ENCODE measurements around the gene TMEM132D.
"Not testable (repeated sequence)": the region's sequence is repeated elsewhere in the genome, so short reads cannot be mapped to it uniquely, and the experiment has no call there.

TMEM132D gene

DNA sequence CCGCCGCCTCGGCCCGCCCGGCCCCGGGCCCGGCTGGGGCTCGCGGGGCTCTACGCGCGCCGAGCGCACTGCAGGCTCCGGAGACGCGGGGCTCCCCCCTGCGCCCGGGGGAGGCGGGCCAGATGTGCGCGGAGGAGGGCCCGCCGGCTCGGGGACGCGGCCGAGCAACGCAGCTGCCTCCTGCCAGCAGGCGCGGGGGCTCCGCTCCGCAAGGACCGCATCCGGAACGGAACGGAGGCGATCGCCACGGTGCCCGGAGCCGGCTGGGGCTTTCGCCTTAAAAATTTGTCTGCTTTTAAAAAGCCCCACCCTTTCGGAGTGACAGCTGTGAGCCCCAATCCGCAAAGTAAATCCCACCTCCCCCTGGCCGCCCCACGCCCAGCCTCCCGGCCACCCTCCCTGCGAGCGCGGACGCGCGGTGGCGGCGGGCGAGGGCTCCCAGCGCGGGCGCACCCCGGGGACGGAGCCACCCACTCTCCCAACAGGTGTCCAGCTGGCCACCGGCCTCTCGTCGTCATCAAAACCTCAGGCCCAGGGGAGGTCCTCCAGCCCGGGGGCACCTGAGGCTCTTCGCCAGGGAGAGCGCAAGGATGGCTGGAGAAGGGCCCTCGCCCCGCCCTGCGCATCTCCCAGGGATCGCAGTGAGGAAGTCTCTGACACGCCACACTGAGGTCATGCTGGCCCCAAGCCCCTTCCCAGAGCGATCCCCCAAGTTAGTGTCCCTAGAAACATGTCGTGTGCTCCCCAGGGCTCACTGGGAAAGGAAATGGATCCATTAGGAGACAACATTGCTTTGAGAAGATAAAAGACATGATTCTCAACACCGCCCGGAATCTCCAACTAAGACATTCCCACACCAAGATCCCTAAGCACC is at the start of gene TMEM132D:
Gene TMEM132D, minus strand, starts transcription at position 70 of the 874 bp plus-strand sequence.
- DNase-seq = no peak

DNA sequence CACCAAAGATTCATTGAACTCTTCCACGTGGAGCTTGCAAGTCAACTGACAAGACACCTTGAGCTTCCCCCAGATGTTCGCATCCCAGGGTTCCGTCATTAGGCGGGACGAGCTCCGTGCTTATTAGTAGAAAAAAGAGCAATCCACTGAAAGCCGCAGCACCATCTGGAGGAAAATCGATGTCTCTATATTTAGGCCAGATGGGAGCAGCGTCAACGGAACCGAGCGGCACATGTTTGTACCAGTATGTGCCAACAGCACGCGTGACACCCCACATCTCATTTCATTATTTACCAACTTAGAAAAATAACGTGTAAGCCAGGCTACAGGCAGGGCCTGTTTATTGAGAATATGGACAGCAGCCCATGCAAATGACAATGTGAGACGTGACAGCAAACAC is 45.8 kb upstream of the TMEM132D start:
- DNase-seq = no peak

DNA sequence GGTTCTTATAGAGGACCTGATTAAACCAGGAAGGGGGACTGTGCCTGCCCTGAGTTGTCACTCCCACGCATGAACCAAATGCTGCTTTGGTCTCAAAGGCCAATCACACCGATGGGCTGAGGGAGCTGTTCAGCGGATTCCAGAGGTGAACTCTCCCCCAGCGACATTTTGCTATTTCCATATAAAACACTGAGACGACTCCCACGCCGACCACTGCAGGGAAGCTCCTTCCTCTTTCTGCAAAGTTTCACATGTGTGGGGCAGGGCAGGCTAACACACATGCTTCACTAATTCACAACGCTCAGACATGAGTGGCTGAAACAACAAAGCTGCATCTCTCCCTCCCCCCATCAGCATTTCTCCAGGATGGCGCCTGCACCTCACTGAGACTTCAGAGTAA is 37.8 kb upstream of the TMEM132D start:
- no peak for DNase-seq

DNA sequence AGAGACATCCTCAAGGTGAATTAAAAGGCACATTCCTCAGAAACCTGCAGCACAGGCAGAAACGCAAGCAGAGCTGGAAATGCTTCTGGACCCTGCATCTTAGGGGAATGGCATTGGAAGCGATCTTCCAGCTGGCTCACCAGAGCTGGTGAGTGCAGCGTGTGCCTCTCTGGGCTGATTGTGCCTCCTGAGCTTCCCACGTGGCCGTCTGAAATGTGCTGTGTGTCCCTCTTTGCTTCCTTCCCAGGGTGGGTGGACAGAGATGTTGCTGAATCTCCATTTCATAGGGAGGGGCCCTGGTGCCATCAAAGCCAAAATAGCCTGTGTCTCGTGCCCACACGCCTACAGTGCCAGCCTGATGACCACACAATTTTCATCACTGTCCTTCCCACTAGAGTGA is 34.3 kb upstream of the TMEM132D start:
- no peak for DNase-seq

DNA sequence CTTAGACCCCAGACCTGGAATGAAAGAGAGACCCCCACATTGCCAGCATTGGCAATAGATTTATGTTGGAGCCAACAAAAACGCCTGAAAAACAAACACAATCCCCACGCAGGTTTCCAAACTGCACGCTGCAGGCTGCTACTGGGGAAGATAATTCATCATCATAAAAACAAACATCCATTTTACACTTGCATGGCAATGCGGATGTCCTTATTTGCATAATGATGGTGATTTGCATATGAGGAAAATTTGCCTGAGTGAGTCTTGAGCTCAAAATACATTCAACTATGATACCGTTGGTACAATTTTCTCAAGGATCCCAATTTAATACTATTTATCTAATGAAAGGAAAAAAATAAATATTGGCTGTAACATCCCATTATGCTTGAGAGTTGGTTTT is 33.6 kb upstream of the TMEM132D start:
- no peak for DNase-seq

DNA sequence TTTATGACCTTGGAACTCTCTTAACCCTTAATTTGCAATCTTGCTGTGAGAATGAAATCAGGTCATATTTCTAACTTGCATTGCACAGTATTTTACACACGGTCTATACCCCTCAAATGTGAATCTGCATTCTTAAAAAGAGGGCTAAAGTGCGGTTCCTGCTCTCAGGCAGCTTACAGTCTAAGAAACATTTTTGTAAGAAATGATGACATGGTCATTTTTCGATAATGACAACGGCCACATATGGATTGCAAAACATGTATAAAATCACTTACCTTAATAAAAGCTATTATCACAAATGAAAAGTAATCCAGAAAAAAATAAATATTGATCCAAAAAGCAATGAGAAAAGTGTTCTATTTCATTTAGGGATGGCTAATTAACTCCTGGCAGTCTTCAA is 24.8 kb upstream of the TMEM132D start:
- DNase-seq = no peak

DNA sequence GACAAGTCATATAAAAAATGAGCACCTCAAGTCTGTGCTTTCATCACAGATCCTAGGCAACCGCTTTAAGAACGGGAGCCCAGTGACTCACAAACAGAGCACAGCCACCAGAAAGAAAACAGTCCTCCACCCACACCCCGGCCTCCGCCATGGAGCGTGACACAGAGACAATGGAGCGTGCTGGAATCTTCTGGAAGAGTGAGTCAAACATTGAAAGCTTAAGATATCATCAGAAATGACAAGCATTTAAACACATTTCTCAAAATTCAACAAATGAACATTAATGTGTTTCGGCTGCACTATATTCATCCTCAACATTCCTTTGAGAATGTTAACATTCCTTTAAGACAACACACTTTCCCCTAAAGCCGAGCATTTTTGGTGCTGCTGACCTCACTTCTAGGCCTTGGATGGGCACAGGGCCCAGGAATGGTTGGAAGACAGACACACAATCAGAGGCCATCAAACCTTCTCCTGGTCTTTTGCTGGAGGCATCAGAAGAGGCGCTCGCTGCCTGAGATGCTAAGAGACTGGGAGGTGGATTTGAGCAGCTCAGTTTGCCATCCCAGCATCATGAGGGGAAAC is 23.6 kb upstream of the TMEM132D start:
- DNase-seq = no peak

DNA sequence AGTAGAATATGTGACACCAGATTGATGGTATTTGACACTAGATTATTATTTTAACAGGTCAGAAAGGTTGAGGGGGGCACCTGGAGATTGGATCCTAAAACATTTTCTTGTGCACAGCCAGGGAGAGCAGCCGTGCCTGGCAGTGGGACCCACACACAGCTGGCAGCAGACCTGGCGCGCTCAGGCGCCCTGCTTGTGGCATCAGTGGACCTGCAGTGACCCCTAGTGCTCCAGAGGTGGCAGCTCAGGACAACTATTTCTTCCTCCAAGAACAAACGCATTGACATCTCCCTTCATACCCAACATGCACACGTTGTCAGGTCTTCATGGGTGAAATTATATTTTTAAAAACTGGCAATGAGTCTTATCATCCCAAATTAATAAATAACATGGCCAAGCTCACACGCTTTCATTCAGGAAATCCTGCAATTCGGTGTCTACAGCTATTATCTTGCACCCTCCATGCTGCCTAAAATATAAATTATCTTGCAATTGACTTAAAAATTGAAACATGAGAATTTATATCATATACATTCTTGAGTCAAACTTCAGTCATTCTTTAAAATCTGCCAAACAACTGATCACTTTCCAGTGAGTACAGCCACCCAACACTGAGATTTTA is 7.7 kb upstream of the TMEM132D start:
- no peak for DNase-seq

DNA sequence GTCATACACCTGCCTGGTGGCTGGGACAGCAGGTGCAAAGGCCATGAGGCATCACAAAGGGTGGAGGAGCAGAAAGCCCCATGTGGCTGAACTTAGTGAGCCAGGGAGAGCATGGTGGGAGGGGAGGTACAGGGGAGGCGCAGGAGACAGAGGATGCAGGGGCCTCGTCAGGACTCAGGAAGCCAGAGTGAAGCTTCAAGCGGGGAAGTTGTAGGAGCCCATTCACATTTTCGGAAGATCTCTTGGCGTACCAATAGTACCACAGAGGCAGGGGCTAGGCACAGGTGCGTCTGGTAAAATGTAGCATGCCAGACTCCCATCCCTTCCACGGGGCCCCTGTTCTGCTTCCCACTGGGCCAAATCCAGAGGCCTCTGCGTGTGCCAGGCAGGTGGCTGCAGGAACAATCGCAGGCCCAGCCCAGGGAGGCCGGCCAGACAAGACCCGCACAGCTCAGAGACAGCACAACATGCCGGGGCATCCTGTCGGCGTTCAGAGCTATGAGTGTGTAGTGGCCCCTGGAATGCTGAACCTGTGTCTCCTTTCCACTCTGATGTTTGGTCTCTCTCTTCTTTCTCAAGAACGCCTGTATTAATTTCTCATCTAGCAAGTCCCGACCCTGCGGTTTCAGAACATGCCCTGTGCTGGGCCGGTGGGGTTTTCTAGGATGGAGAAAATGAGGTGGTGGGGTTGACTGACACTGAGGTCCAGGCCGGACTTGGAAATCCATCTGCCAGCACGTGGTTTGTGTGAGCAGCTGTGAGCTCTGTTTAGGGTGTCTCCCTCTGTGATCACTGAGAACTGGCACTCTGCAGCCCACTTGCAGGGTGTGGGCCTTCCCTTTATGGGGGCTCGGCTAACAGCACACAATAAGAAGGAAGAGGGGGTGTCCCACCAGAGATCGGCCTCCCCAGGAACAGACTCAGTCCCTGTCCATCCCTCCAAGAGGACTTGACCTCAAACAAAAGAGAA is 5.5 kb upstream of the TMEM132D start:
- DNase-seq = no peak

DNA sequence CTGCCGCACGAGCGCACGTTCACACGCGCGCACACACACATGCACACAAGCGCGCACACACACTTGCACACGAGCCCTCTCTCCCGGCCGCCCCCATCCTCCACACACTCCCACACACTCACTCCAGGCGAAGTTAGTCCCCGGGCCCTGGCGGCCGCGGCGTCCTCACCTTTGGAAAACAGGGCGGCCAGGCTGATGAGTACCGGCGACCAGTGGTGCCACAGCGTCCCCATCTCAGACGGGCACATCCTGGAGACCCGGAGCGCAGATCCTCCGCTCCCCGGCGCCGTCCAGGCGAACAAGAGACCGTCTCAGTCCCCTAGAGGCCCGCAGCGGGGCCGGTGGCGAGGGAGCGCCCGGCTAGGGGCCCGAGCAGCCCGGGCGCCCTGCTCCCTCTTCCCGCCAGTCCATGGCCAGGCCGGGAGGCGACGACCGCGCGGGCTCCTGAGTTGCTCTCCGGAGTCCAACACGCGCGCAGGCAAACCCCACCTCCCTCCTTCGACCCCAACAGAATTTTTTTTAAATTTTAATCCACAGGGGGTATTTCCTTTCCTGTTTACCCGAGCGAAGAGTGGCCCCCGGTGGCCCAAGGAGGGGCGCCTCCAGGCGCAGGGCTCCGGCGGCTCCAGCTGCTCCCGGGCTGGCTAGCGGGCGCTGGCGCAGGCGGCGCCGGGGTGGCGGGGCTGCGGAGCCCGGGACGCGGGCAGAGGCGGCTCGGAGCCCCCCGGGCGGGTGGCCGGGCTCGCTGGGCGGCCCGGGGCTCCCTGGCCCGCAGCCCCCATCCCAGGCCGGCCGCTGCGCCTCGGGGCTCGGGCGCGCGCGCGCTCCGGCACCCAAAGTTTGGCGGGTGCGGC is 506 bp downstream of the TMEM132D start:
- no peak for DNase-seq

DNA sequence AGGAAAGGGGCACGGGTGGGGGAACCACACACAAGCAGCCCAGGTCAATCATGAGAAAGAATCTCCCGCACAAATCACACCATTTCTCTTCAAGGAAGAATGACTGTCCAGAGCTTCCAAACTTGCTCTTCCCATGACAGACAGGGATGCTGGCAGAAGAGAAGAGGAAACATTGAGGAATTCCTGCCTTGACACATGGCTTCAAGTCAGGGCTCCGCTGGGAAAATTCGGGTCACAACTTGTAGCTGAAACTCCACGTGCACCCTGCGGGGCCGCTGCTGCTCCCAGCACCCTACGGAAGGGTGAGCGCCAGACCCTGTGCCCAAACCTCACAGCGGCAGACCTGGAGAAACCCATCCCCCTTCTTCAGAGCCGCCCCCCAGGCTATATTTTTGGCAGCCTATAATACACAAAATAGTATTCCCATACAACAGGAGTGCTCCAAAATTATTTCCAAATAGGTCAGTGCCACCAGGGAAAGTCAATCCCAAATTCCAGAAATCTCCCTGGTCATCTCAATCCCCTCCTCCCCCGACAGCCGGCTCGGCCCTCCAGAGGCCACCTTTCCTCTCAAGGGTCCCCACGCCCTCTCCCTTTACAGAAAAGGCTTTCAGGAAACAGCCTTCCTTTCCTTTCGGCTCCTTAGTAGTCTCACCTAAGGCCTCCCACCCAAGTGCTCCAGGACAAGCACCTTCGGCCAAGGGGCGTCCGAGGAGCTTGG is 1.3 kb downstream of the TMEM132D start:
- no peak for DNase-seq

DNA sequence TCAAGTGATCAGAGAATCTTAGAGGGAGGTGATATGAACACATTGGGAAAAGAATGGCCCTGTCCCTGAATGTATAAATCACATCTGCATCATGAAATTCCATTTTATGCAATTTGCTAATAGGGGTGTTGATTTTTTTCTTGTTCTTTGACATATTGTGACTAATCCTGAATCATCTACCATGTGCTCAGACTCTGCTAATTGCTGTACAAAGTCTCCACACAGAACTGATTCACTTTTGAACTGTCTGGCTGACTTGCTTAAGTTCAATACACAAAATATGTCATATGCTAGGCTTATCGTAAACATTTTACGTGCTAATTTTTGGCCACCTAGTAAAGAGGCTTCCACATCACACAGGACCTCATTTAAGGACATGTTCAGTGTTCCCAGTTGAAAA is 2.6 kb downstream of the TMEM132D start:
- no peak for DNase-seq

DNA sequence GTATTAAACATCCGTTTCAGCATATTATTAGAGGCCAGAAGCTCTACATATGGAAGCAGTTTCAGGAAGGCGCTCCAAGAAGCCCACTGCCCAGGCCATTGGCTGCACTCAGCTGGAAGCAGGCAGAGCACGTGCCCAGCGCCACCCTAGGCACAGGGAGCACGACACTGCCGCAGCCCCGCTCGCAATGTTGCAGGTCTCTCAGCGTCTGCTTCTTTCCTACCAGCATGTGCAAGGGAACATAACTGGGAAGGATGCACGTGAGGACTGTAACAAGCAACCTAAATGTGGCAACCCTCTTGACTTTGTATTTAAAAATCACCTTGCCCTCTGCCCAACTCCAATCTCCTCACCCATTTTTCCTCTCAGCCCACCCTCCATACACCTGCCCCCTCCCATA is 3.5 kb downstream of the TMEM132D start:
- DNase-seq = no peak

DNA sequence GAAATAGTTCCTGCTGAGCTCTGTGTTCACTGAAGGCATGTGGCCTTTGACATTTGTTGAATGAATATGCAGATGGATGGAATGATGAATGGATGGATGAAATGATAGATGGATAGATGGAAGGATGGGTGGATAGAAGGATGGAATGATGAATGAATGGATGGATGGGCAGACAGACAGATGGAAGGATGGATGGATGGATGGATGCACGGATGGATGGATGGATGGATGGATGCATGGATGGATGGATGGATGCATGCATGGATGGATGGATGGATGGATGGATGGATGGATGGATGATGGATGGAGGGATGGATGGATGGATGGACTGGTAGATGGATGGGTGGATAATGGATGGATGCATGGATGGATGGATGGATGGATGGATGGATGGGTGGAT is 4.8 kb downstream of the TMEM132D start:
- not testable (repeated sequence) for DNase-seq

DNA sequence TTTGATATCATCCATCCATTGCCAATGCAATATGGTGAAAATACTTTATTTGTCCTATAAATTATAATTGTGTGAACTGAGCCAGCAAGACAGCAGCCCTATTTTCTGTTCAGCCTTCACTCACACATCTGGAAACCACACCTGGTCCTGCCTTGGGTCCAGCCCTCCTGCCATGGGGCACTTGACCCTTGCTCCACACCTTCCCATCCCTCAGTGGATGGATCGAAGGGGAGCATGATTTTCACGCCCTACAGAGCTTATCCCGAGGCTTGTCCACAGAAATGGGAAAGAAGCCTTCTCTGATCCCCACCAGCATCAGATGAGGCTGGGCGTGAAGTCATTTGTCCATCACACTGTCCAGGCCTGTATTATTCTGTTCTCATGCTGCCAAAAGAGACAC is 10.1 kb downstream of the TMEM132D start:
- DNase-seq = no peak

DNA sequence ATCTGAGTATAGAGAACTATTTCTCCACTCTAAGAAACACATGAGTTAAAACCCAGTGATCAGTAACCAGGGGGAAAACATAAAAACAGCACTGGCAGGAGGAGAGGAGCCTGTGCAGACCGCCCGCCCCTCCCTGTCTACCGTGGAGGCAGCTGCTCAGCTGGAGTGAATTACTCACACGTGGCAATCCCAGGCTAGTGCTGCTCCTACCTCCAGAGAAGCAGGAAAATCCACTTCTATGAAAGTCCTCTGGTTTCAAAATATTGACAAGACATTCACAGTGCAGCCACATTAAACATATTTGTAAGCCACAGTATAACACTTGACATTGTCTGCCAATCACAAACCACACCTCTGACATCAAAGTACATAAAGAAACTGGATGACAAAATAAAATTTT is 16.7 kb downstream of the TMEM132D start:
- no peak for DNase-seq

DNA sequence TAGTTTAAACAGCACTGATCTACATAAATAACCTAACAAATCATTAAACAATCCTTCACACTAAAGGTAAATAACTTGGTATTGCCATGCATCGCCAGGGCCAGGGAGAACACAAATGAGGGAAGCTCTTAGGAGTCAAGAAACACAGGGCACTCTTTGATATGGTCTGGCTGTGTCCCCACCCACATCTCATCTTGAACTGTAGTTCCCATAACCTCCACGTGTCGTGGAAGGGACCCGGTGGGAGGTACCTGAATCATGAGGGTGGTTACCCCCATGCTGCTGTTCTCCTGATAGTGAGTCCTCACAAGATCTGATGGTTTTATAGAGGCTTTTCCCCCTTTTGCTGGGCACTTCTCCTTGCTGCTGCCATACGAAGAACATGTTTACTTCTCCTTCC is 17.3 kb downstream of the TMEM132D start:
- DNase-seq = no peak

DNA sequence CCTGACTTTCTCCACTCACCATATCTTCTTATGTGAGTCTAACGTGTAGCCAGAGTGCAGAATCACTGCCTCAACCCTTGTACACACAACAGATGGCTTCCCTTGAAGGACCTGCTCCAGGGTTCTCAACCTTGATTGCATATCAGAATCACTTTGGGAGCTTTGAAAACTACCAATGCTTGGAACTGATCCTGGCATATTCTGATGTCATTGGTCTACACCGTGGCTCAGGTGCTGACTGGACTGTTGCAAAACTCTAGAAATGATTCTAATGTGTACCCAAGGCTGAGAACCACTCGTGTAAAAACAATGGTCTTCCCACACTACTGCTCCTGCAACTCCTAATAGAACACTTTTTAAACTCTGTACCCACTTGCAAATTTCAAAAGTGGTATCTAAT is 18.5 kb downstream of the TMEM132D start:
- DNase-seq = no peak

DNA sequence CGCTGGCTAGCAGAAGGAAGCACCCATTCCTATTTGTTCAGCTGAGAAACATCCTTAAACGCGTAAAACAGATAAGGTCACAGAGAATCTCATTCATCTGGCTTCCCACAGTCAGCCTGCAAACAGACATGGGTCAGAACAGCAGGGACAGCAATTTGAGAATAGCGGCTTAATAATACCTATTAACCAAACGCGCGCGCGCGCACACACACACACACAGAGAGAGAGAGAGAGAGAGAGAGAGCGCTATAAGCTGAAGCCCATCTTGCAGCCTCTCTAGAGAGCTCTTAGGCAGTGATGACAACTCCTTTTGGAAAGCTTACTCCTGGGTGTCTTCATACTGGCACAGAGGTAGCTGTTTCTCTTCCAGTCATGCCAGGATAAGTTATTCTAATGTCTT is 26.4 kb downstream of the TMEM132D start:
- no peak for DNase-seq

DNA sequence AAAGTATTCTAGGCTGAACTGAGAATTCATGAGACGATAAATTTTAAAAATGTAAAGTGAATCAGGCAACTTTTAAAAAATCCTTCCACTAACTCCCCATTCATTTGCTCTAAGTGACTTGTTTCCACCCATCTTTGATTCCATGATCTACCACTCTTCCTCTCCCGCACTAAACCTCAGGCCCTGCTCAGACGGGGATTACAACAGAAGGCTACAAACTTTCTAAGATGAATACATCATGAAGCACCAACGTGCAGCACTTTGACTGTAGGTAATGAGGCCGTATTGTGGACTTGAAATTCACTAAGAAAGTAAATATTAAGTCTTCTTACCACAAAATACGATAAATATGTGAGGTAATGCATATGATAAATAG is 30.0 kb downstream of the TMEM132D start:
- no peak for DNase-seq

DNA sequence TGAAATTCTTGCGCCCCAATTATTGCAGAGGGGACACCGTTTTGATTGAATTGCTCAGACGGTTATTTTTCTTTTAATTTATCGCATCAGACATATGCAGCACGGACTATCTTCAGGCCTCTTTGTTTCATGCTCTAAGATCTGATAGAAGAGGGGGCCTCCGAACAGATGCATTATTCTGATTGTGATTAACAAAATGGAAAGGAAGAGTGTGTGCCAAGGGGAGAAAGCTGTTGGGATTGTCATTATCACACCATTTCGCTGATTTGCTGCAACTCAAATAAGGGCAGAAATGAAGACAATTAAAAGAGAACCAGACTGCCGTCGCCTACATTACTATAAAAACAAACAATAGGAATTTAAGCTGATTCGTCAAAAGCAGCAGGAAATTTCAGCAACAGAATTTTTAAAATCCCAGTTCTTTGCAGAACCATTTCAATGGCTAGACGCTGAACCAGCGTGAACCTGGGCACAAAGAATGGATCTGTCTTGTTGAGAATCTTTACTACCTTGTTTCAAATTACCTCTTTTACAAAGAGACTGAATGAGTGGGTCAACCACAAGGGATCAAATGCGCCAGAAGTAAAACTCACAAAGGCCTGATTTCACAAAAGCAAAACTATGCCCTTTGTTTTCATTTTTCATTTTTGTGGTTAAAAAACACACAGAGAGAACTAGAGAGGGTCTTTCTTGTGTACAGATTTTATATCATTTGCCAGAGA is 30.6 kb downstream of the TMEM132D start:
- no peak for DNase-seq

Measured in activated CD4-positive, alpha-beta T cell treated with anti-CD3 and anti-CD28 coated beads, Interleukin-2, amount 50 U/mL, for 4 hours (primary cell).